HG02870 (cell line): ENCODE data around the gene CAVIN2.

ENCODE experiments used
- ATAC-seq: cut with Tn5 transposase; IDR thresholded peaks from one replicate; pipeline ENCODE4 v1.9.1; 2021; ENCODE audit warnings: mild to moderate bottlenecking, moderate library complexity; ENCODE audit not compliant: unreplicated experiment

Gene CAVIN2

GRCh38 chr2:191840921-191841320, 6.0 kb downstream of the CAVIN2 start:
- ATAC-seq: no peak

GRCh38 chr2:191839918-191840804, 6.7 kb downstream of the CAVIN2 start:
- no peak for ATAC-seq

- no peak for ATAC-seq
These were observed 8.4 kb downstream of the CAVIN2 start for GRCh38 chr2:191838526-191838925.

GRCh38 chr2:191836853-191837769, 9.8 kb downstream of the CAVIN2 start:
- no peak for ATAC-seq

- no peak for ATAC-seq
These were observed 10.4 kb downstream of the CAVIN2 start for GRCh38 chr2:191836471-191836852.

GRCh38 chr2:191835539-191836350, 11.1 kb downstream of the CAVIN2 start:
- no peak for ATAC-seq

GRCh38 chr2:191835100-191835499, 11.8 kb downstream of the CAVIN2 start:
- ATAC-seq: no peak

- no peak for ATAC-seq
These were observed 13.5 kb downstream of the CAVIN2 start for GRCh38 chr2:191833356-191833755.

GRCh38 chr2:191832668-191833067, 14.2 kb downstream of the CAVIN2 start:
- no peak for ATAC-seq

GRCh38 chr2:191831410-191831994, 15.4 kb downstream of the CAVIN2 start:
- no peak for ATAC-seq

- no peak for ATAC-seq
These were observed 22.5 kb downstream of the CAVIN2 start for GRCh38 chr2:191824398-191824797.

GRCh38 chr2:191821078-191821477, 25.8 kb downstream of the CAVIN2 start:
- no peak for ATAC-seq

- ATAC-seq: no peak
These were observed 28.1 kb downstream of the CAVIN2 start for GRCh38 chr2:191818725-191819350.

- ATAC-seq: no peak
These were observed 28.8 kb downstream of the CAVIN2 start for GRCh38 chr2:191818133-191818532.

GRCh38 chr2:191815010-191815409, 31.9 kb downstream of the CAVIN2 start:
- no peak for ATAC-seq

- ATAC-seq: no peak
These were observed 32.9 kb downstream of the CAVIN2 start for GRCh38 chr2:191813943-191814342.

- peak; percentile 71 for ATAC-seq
These were observed 34.9 kb downstream of the CAVIN2 start for GRCh38 chr2:191811807-191812602.

- ATAC-seq: no peak
These were observed 40.5 kb downstream of the CAVIN2 start for GRCh38 chr2:191806396-191806795.

- ATAC-seq: no peak
These were observed 42.1 kb downstream of the CAVIN2 start for GRCh38 chr2:191804766-191805165.
